Measurements from ENCODE around the gene RCAN3.
"Not testable (repeated sequence)": the region's sequence is repeated elsewhere in the genome, so short reads cannot be mapped to it uniquely, and the experiment has no call there.

The RCAN3 gene

GRCh38 chr1:24547195-24547594 lies 44.6 kb downstream of the RCAN3 start:
- Mint-ChIP-seq H3K36me3 (ENCODE audit: low read depth) (no peaks in the 10 kb centered on the region), H3K9me3 (no peaks in the 10 kb centered on the region), H3K4me3 (no peak overlapping the region), H3K27ac (no peak overlapping the region), H3K4me1 (peaks cover 27% of the 10 kb centered on the region), H3K27me3 (ENCODE audit: low read depth, poor library complexity) (peaks cover 12% of the 10 kb centered on the region)
- no peak for TF ChIP-seq CTCF (IDR thresholded peaks at IDR 0.05)
- no peak for DNase-seq

DNA sequence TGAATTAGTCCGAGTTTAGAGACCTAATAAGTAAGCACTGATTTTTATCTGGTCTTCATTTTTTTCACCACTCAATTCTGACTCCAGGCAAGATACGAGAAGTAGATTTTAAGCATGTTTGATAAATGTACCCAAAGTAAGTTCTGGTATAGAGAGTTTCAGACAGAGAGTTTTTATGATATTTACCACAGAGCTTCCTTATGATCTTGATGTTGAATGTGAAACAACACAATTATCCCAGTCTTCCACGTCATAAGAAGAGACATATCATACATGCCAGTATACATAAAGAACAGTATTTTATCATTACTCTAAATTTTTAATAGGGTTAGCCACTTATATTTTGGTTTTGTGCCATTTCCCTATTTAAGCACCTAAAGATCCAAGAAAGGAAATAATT lies 45.4 kb downstream of the RCAN3 start:
- Mint-ChIP-seq H3K4me1 (peaks cover 31% of the 10 kb centered on the region), H3K36me3 (ENCODE audit: low read depth) (no peaks in the 10 kb centered on the region), H3K27ac (no peak overlapping the region), H3K9me3 (no peaks in the 10 kb centered on the region), H3K27me3 (ENCODE audit: low read depth, poor library complexity) (peaks cover 12% of the 10 kb centered on the region), H3K4me3 (no peak overlapping the region)
- TF ChIP-seq CTCF (IDR thresholded peaks at IDR 0.05), result no peak
- no peak for DNase-seq

DNA sequence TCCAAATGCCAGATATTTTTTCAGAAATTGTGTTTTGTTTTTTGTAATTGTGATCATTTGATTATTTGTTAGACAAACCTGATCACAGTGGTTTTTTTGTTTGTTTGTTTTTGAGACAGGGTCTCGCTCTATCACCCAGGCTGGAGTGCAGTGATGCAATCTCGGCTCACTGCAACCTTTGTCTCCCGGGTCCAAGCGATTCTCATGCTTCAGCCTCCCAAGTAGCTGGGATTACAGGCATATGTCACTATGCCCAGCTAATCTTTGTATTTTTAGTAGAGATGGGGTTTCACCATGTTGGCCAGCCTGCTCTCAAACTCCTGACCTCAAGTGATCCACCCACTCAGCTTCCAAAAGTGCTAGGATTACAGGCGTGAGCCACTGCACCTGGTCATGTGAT lies 46.6 kb downstream of the RCAN3 start:
- not testable (repeated sequence) for H3K9me3 Mint-ChIP-seq; H3K36me3 Mint-ChIP-seq (ENCODE audit: low read depth); DNase-seq; H3K27ac Mint-ChIP-seq; H3K4me3 Mint-ChIP-seq
- Mint-ChIP-seq H3K27me3 (ENCODE audit: low read depth, poor library complexity) (peaks cover 16% of the 10 kb centered on the region), H3K4me1 (peaks cover 31% of the 10 kb centered on the region)

- Mint-ChIP-seq H3K36me3 (ENCODE audit: low read depth) (no peaks in the 10 kb centered on the region), H3K4me3 (no peak overlapping the region), H3K27ac (no peak overlapping the region), H3K4me1 (peaks cover 38% of the 10 kb centered on the region), H3K9me3 (no peaks in the 10 kb centered on the region), H3K27me3 (ENCODE audit: low read depth, poor library complexity) (peaks cover 29% of the 10 kb centered on the region)
- DNase-seq, result no peak
- TF ChIP-seq CTCF (IDR thresholded peaks at IDR 0.05), result no peak
Observed at GRCh38 chr1:24551290-24551959, 48.8 kb downstream of the RCAN3 start.

DNA sequence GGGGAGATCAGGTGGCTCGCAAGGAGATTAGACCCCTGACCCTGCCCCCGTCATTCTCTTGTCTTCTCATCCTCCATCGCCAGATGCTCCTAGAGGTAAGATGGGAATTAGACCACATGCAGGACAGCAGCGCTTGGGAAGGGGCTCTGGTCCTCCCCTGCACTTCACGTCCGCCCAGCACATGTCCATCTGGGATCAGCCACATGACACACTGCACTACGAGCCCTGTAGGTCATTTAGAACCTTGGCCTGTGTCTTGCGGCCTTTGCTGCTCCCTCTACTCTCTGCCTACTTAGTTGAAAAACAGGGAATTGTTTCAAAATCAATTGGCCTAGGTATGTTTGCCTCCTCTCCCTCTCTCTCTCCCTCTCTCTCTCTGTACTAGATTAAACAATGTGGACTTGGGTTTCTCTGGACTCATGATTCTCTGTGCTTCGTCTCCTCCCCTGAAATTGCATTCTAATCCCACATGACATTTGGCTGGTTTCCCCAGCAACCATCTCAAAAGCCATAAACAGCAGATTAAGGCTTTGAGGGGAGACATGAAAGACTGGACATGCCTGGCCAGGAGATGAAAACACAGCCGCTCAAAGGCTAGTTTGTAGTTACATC lies 49.4 kb downstream of the RCAN3 start:
- H3K4me1 Mint-ChIP-seq, result peaks cover 39% of the 10 kb centered on the region
- no peaks in the 10 kb centered on the region for H3K9me3 Mint-ChIP-seq
- DNase-seq, result peak; percentile 15
- no peak overlapping the region for H3K4me3 Mint-ChIP-seq
- no peaks in the 10 kb centered on the region for H3K36me3 Mint-ChIP-seq (ENCODE audit: low read depth)
- no peak for TF ChIP-seq CTCF (IDR thresholded peaks at IDR 0.05)
- peaks cover 36% of the 10 kb centered on the region for H3K27me3 Mint-ChIP-seq (ENCODE audit: low read depth, poor library complexity)
- H3K27ac Mint-ChIP-seq, result peak overlapping the region; percentile 9

GRCh38 chr1:24553931-24554330 lies 51.3 kb downstream of the RCAN3 start:
- H3K4me3 Mint-ChIP-seq, result no peak overlapping the region
- no peaks in the 10 kb centered on the region for H3K9me3 Mint-ChIP-seq
- peaks cover 49% of the 10 kb centered on the region for H3K4me1 Mint-ChIP-seq
- no peak overlapping the region for H3K27ac Mint-ChIP-seq
- no peaks in the 10 kb centered on the region for H3K36me3 Mint-ChIP-seq (ENCODE audit: low read depth)
- no peak for TF ChIP-seq CTCF (IDR thresholded peaks at IDR 0.05)
- DNase-seq, result no peak
- H3K27me3 Mint-ChIP-seq (ENCODE audit: low read depth, poor library complexity), result peaks cover 49% of the 10 kb centered on the region

Measured in nephron progenitor cell (in vitro differentiated cells).